ENCODE results near the gene PDE9A. TPM values are rescaled to one million over a fixed set of nuclear protein-coding genes. Genes with fewer than 3 reads are reported as not detected.

The PDE9A gene
- total RNA-seq, 4 donors from 2014 or later = 2.4 to 9.0 (median 3.7) TPM

GRCh38 chr21:42755766-42756579 lies 102.6 kb downstream of the PDE9A start:
- TF ChIP-seq CTCF (IDR thresholded peaks at IDR 0.05; ENCODE audit: low read depth) = no peak

GRCh38 chr21:42756580-42757250 lies 103.3 kb downstream of the PDE9A start:
- TF ChIP-seq CTCF (IDR thresholded peaks at IDR 0.05; ENCODE audit: low read depth) = no peak

- TF ChIP-seq CTCF (IDR thresholded peaks at IDR 0.05; ENCODE audit: low read depth) = no peak
These were observed 104.0 kb downstream of the PDE9A start for GRCh38 chr21:42757422-42757821.

- no peak for TF ChIP-seq CTCF (IDR thresholded peaks at IDR 0.05; ENCODE audit: low read depth)
These were observed 104.6 kb downstream of the PDE9A start for GRCh38 chr21:42757826-42758655.

- TF ChIP-seq CTCF (IDR thresholded peaks at IDR 0.05; ENCODE audit: low read depth) = no peak
These were observed 105.5 kb downstream of the PDE9A start for GRCh38 chr21:42758721-42759593.

- no peak for TF ChIP-seq CTCF (IDR thresholded peaks at IDR 0.05; ENCODE audit: low read depth)
These were observed 106.1 kb downstream of the PDE9A start for GRCh38 chr21:42759594-42759927.
